Neural progenitor cell (in vitro differentiated cells): ENCODE results near the gene FCSK. TPM values are rescaled to one million over a fixed set of nuclear protein-coding genes. Genes with fewer than 3 reads are reported as not detected.
A peak's percentile ranks its signal among the peaks of the same experiment; 100 is the strongest.

Experiments used
- DNase-seq: peaks from one replicate; pipeline ENCODE4 v3.0.0-alpha.2; 2016; ENCODE audit warnings: low spot score
- H2AFZ ChIP-seq: fragments of 200-600 bp; sonication (generic); replicated peaks from 2 replicates; pipeline ENCODE4 v1.6.1; 2016; ENCODE audit warnings: antibody characterized with exemption
- H3F3A ChIP-seq: fragments of 200-600 bp; sonication (generic); 2 replicates; pipeline ENCODE4 v1.6.1; 2016; ENCODE audit warnings: antibody characterized with exemption, low read depth
- H3K27ac ChIP-seq: fragments of 200-600 bp; sonication (generic); 2 replicates; pipeline ENCODE4 v1.5.1; 2016; ENCODE audit warnings: mild to moderate bottlenecking
- H3K27me3 ChIP-seq: fragments of 200-600 bp; sonication (generic); 2 replicates; pipeline ENCODE4 v1.6.1; 2016; ENCODE audit warnings: mild to moderate bottlenecking, moderate library complexity
- H3K36me3 ChIP-seq: fragments of 200-600 bp; sonication (generic); 2 replicates; pipeline ENCODE4 v1.5.1; 2016
- H3K4me1 ChIP-seq: fragments of 200-600 bp; sonication (generic); 2 replicates; pipeline ENCODE4 v1.6.1; 2016; ENCODE audit warnings: mixed run types
- H3K4me2 ChIP-seq: fragments of 200-600 bp; sonication (generic); 2 replicates; pipeline ENCODE4 v1.6.1; 2016
- H3K4me3 ChIP-seq: fragments of 200-600 bp; sonication (generic); 2 replicates; pipeline ENCODE4 v1.5.1; 2016
- H3K79me2 ChIP-seq: fragments of 200-600 bp; sonication (generic); 2 replicates; pipeline ENCODE4 v1.6.1; 2016; ENCODE audit warnings: low read depth
- H3K9ac ChIP-seq: fragments of 200-600 bp; sonication (generic); 2 replicates; pipeline ENCODE4 v1.6.1; 2016
- H3K9me3 ChIP-seq: fragments of 200-600 bp; sonication (generic); 2 replicates; pipeline ENCODE4 v1.5.1; 2016; ENCODE audit warnings: low read depth
- H4K20me1 ChIP-seq: fragments of 200-600 bp; sonication (generic); 2 replicates; pipeline ENCODE4 v1.6.1; 2016; ENCODE audit warnings: low read depth
- H3K27ac Mint-ChIP-seq: 3 replicates; pipeline ENCODE4 v1.8.0; 2021; ENCODE audit warnings: mixed read lengths
- H3K27me3 Mint-ChIP-seq: 2 replicates; pipeline ENCODE4 v1.8.0; 2022; ENCODE audit warnings: low read depth, mild to moderate bottlenecking, inconsistent platforms, moderate library complexity, mixed read lengths; ENCODE audit not compliant: insufficient read depth
- H3K36me3 Mint-ChIP-seq: 3 replicates; pipeline ENCODE4 v1.8.0; 2021; ENCODE audit warnings: mixed read lengths
- H3K4me1 Mint-ChIP-seq: 3 replicates; pipeline ENCODE4 v1.8.0; 2021; ENCODE audit warnings: mixed read lengths
- H3K4me3 Mint-ChIP-seq: 3 replicates; pipeline ENCODE4 v1.8.0; 2021; ENCODE audit warnings: mild to moderate bottlenecking, moderate library complexity, mixed read lengths
- H3K9me3 Mint-ChIP-seq: 3 replicates; pipeline ENCODE4 v1.8.0; 2020; ENCODE audit warnings: mixed read lengths
- EZH2 ChIP-seq: fragments of 200-600 bp; sonication (generic); IDR thresholded peaks from 2 replicates; pipeline ENCODE4 v1.6.1; 2017; ENCODE audit warnings: antibody characterized with exemption, mild to moderate bottlenecking, moderate library complexity
- EZH2phosphoT487 ChIP-seq: fragments of 200-600 bp; sonication (generic); IDR thresholded peaks from 2 replicates; pipeline ENCODE4 v1.6.1; 2017; ENCODE audit warnings: antibody characterized with exemption
- total RNA-seq: library from RNA; depleted of rRNA; stranded (reverse); fragments of >200 nt; gene quantifications from 2 replicates; pipeline ENCODE4 v1.2.3, GENCODE V29; 2015; ENCODE audit warnings: low replicate concordance
- TF ChIP-seq, protein P1 (sequence below): fragments of 200-600 bp; sonication (generic); IDR thresholded peaks from 2 replicates; pipeline ENCODE4 v1.5.1; 2017; ENCODE audit warnings: antibody characterized with exemption, mild to moderate bottlenecking

FCSK gene
- total RNA-seq, 1 donor from 2014 or later, result 11.0 TPM

DNA sequence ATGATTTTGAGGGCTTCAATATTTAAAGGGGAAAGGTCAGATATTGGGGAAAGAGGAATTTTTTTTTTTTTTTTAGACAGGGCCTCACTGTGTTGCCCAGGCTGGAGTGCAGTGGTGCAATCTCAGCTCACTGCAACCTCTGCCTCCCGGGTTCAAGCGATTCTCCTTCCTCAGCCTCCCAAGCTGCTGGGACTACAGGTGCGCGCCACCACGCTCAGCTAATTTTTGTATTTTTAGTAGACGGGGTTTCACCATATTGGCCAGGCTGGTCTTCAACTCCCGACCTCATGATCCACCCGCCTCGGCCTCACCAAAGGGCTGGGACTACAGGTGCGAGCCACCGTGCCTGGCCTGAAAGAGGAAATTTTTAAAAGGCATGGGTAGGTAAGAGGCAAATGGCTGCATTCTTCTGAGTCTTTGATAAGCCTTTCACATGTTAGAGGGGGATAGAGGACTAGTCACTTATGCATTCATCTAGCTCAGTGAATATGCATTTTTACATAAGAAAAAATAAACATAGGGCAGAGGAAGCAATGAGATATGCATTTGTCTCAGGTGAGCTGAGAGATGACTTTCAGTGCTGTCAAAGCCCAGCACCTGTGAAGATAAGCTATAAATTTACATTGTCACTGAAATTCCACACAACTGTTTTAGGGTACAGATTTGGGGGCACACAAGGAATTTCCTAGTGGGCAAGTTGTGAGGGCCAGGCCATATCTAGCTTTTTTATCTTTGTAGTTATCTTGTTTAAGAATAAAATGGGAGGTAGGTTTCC lies 1.1 kb upstream of the FCSK start:
- peaks cover 7% of the 10 kb centered on the region for H3K4me1 ChIP-seq
- H2AFZ ChIP-seq, result peak overlapping the region; percentile 97
- TF ChIP-seq EZH2 (no peak), EZH2phosphoT487 (no peak)
- TF ChIP-seq, protein P1, sequence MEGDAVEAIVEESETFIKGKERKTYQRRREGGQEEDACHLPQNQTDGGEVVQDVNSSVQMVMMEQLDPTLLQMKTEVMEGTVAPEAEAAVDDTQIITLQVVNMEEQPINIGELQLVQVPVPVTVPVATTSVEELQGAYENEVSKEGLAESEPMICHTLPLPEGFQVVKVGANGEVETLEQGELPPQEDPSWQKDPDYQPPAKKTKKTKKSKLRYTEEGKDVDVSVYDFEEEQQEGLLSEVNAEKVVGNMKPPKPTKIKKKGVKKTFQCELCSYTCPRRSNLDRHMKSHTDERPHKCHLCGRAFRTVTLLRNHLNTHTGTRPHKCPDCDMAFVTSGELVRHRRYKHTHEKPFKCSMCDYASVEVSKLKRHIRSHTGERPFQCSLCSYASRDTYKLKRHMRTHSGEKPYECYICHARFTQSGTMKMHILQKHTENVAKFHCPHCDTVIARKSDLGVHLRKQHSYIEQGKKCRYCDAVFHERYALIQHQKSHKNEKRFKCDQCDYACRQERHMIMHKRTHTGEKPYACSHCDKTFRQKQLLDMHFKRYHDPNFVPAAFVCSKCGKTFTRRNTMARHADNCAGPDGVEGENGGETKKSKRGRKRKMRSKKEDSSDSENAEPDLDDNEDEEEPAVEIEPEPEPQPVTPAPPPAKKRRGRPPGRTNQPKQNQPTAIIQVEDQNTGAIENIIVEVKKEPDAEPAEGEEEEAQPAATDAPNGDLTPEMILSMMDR, result no peak
- H3K27ac ChIP-seq, result no peak overlapping the region
- peak overlapping the region; percentile 74 for H3K4me3 ChIP-seq
- no peak for DNase-seq
- no peaks in the 10 kb centered on the region for H3K27me3 ChIP-seq
- H3K9ac ChIP-seq, result peak overlapping the region; percentile 99
- Mint-ChIP-seq H3K27ac (peak overlapping the region; percentile 97), H3K4me1 (peaks cover 14% of the 10 kb centered on the region), H3K36me3 (no peaks in the 10 kb centered on the region), H3K27me3 (peaks cover 5% of the 10 kb centered on the region), H3K9me3 (no peaks in the 10 kb centered on the region), H3K4me3 (peak overlapping the region; percentile 94)
- H4K20me1 ChIP-seq, result no peaks in the 10 kb centered on the region
- H3K9me3 ChIP-seq, result no peaks in the 10 kb centered on the region
- H3F3A ChIP-seq, result peaks cover 11% of the 10 kb centered on the region
- H3K36me3 ChIP-seq, result no peaks in the 10 kb centered on the region
- peak overlapping the region; percentile 90 for H3K4me2 ChIP-seq
- H3K79me2 ChIP-seq, result peaks cover 7% of the 10 kb centered on the region

DNA sequence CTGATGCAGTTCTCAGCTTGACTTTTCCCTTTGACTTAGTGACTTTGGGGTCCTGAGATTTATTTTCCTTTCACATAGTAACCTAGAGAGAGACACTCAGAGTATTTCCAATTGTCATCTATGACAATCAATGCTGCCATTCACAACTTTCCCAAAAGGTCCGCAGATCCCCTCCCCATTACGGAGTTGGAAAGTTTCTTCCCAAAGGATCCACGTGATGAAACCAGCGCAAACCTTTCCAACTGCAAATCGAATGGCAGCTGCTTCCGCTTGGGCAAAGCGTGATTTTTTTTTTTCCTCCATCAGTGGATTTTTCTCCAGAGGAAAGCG lies 538 bp upstream of the FCSK start:
- Mint-ChIP-seq H3K27me3 (peaks cover 5% of the 10 kb centered on the region), H3K27ac (peak overlapping the region; percentile 97), H3K4me1 (peaks cover 14% of the 10 kb centered on the region), H3K9me3 (no peaks in the 10 kb centered on the region), H3K4me3 (peak overlapping the region; percentile 94), H3K36me3 (no peaks in the 10 kb centered on the region)
- peak overlapping the region; percentile 74 for H3K4me3 ChIP-seq
- H3K9ac ChIP-seq, result peak overlapping the region; percentile 99
- peak; percentile 66 for DNase-seq
- H3K4me1 ChIP-seq, result peaks cover 7% of the 10 kb centered on the region
- TF ChIP-seq, protein P1, result no peak
- TF ChIP-seq EZH2 (no peak), EZH2phosphoT487 (no peak)
- H3K36me3 ChIP-seq, result no peaks in the 10 kb centered on the region
- H3K9me3 ChIP-seq, result no peaks in the 10 kb centered on the region
- H4K20me1 ChIP-seq, result no peaks in the 10 kb centered on the region
- peak overlapping the region; percentile 97 for H2AFZ ChIP-seq
- H3K4me2 ChIP-seq, result peak overlapping the region; percentile 90
- peaks cover 7% of the 10 kb centered on the region for H3K79me2 ChIP-seq
- H3F3A ChIP-seq, result peaks cover 11% of the 10 kb centered on the region
- H3K27ac ChIP-seq, result no peak overlapping the region
- no peaks in the 10 kb centered on the region for H3K27me3 ChIP-seq

DNA sequence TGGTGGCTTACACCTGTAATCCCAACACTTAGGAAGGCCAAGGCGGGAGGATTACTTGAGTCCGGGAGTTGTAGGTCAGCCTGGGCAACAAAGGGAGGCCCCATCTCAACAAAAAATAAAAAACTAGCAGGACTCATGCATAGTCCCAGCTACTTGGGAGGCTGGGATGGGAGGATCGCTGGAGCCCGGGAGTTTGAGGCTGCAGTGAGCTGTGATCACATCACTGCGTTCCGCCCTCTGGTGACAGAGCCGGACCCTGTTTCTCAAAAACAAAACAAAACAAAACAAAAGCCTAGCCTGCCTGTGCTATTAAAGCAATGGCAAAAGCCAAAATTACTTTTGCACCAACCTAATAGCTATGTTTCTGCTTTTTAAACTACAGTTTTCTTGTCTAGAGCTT lies 1.5 kb downstream of the FCSK start:
- Histone ChIP-seq H3K4me1 (peaks cover 7% of the 10 kb centered on the region), H2AFZ (no peak overlapping the region), H4K20me1 (no peaks in the 10 kb centered on the region), H3F3A (peaks cover 11% of the 10 kb centered on the region), H3K27me3 (no peaks in the 10 kb centered on the region), H3K36me3 (no peaks in the 10 kb centered on the region), H3K9me3 (no peaks in the 10 kb centered on the region), H3K9ac (no peak overlapping the region), H3K27ac (peak overlapping the region; percentile 20), H3K4me3 (no peak overlapping the region), H3K79me2 (peaks cover 7% of the 10 kb centered on the region), H3K4me2 (no peak overlapping the region)
- Mint-ChIP-seq H3K9me3 (no peaks in the 10 kb centered on the region), H3K27me3 (peaks cover 2% of the 10 kb centered on the region), H3K4me1 (peaks cover 16% of the 10 kb centered on the region), H3K4me3 (peak overlapping the region; percentile 94), H3K36me3 (no peaks in the 10 kb centered on the region), H3K27ac (no peak overlapping the region)
- TF ChIP-seq, protein P1, result peak; percentile 7
- no peak for TF ChIP-seq EZH2
- DNase-seq, result no peak
